GM18868 (cell line): Measurements from ENCODE around the gene FAM20B.
A peak's percentile ranks its signal among the peaks of the same experiment; 100 is the strongest.
"Not testable (repeated sequence)": the region's sequence is repeated elsewhere in the genome, so short reads cannot be mapped to it uniquely, and the experiment has no call there.

Source experiments
- ATAC-seq: cut with Tn5 transposase; IDR thresholded peaks from one replicate; pipeline ENCODE4 v1.9.1; 2021; ENCODE audit warnings: mild to moderate bottlenecking, moderate library complexity; ENCODE audit not compliant: unreplicated experiment

FAM20B gene, protein sequence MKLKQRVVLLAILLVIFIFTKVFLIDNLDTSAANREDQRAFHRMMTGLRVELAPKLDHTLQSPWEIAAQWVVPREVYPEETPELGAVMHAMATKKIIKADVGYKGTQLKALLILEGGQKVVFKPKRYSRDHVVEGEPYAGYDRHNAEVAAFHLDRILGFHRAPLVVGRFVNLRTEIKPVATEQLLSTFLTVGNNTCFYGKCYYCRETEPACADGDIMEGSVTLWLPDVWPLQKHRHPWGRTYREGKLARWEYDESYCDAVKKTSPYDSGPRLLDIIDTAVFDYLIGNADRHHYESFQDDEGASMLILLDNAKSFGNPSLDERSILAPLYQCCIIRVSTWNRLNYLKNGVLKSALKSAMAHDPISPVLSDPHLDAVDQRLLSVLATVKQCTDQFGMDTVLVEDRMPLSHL

DNA sequence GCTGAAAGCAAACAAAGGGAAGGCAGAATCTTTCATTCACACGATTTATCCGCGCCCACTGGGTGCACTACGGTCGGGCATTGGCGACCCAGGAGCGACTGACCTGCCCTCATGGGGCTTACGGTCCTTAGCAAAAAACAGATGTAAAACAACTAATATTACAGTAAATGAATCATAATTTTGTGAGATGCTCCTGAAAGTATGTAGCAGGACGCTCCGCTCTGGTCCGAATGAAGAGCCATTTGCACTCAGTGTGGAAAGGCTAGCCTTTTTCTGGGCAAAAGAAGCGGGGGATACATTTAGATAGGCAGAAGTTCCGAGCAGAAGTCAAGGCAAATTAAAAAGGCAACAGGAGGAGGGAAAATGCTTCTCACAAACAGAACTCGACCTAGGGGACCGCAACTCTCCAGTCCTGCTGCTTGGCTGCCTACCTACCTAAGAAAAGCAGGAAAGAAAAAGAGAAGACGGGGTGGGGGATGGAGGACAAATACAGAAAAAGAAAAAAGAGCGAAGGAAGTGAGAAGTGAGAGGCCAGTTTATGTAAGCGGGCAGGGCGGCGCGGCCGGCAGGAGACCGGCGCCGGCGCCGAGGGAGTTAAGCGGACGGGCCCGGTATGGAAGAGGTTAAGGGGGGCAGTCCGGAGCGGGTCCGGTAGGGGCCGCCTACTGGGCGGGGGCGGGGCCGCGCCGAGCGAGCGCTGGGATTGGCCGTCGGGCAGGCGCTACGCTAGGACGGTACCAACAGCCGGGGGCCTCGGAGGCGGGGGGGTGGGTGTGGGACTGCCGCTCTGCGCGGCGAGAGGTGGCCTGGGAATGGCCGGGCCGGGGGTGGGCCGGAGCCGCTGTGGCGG, at the start of gene FAM20B:
Gene FAM20B (plus strand): TSS at position 770 of the 850 bp plus-strand sequence. CDS start 17,954 bp downstream, outside the sequence.
- peak; percentile 80 for ATAC-seq

DNA sequence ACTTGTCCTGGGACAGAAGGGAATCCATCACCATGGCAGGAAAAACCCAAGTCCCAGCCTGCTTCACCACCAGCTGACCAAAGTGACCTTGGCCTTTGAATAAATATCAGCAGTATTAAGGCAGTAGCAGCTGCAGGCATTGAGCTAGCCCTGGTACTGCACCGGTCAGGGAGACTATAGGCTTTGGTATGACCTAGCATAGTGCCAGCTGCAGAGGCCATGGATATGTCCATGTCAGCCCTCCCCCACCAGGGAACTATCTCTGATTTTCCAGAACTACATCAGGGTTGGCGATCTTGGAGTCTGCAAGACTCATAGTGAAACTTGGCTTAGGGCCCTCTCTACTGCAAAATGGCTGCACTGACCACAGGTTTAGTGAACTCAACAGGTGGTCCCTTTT, 49.2 kb upstream of the FAM20B start:
- no peak for ATAC-seq

DNA sequence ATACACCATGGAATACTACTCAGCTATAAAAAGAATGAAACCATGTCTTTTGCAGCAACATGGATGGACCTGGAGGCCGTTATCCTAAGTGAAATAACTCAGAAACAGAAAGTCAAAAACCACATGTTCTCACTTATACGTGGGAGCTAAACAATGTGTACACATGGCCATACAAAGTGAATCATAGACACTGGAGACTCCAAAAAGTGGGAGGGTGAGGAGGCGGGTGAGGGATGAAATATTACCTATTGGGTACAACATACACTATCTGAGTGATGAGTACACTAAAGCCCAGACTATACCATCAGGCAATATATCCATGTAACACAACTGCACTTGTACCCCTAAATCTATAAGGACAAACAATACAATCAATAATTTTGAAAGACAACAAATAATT, 39.5 kb upstream of the FAM20B start:
- no peak for ATAC-seq

DNA sequence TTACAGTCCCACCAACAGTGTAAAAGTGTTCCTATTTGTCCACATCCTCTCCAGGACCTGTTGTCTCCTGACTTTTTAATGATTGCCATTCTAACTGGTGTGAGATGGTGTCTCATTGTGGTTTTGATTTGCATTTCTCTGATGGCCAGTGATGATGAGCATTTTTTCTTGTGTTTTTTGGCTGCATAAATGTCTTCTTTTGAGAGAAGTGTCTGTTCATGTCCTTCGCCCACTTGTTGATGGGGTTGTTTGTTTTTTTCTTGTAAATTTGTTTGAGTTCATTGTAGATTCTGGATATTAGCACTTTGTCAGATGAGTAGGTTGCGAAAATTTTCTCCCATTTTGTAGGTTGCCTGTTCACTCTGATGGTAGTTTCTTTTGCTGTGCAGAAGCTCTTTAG, 37.5 kb upstream of the FAM20B start:
- ATAC-seq = not testable (repeated sequence)

DNA sequence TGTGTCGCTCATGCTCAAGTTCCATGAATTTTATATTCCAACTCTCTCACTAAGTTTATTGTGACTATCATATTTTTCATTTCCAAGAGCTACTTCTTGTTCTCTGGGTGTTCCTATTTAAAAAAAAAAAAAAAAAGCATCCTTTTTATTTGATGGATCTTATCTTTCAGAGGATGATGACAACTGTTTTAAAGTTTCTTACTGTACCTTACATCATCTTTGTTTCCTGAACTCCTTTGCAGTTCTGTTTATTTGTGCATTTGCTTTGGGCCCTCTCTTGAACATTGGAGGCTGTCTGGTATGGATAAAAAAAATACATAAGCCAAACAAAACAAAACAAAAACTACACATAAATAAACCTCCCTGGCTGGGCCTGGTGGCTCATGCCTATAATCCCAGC, 32.1 kb upstream of the FAM20B start:
- no peak for ATAC-seq

DNA sequence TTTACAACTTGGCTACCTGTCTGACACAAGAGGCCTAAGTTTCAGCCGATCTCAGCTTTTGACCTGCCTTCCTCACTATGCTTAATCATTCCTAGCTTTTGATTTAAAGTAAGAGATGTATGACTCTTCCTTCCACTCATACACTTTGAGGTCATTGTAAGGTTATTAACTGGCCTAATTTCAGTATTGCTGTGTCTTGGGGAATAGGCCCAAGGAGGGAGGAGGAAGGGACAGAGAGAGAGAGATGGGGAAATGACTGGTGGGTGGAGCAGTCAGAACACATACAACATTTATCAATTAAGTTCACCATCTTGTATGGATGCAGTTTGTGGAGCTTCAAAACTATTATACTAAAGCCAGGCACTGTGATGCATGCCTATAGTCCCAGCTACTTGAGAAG, 28.3 kb upstream of the FAM20B start:
- no peak for ATAC-seq

DNA sequence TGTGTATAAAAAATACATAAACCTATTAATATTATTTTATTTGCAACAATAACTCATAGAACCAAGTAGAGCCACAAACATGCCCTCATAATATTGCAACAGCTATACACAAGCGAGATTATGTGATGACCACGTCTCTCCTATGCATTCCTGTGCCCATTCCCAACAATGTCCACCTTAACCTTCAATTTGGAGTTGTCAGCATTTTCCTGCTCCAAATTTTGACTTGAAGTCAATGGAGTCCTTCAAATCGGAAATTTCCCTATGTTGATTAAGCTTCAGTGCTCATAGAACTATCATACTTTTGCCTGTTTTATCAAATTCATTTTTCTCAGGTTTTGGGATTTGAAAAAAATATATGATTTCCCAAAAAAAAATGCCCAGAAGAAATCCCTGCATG, 27.4 kb upstream of the FAM20B start:
- no peak for ATAC-seq

DNA sequence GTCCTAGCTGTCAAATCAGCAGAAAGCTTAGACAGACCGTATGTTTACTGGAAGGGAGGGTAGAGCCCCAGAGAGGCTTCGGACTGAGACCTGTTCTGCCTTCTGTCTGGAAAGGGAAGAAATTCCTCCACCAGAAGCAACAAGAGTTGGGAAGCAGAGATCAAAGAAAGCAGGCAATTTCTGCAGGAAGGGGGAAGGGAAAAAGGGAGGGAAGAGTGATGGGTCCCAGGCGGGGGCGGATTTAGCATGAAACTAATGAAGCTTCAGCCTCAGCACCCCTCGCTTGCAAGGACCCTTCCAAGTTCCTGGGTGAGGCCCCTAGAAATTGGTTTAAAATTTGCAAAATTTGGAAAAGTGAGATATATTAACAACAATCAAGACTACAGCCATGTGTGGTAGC, 26.6 kb upstream of the FAM20B start:
- ATAC-seq = no peak

DNA sequence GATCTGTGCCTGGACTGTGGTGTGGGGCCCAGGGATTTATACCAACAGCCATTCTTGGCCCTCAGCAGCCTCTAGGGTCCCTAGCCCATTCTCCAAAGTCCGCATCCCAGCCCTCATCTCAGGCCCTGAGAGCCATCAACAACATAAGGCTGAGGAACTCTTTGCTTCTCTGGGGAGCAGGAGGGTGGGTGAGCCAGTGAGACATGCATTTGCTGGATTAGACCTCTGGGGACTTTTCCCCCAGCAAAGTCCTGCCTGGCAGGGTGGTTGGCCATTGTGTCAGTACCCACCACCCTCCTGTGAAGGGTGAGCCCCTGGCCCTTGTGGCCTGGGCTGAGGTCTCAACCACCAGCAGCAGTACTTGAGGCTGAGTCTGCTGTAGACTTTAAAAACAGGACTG, 24.2 kb upstream of the FAM20B start:
- no peak for ATAC-seq

DNA sequence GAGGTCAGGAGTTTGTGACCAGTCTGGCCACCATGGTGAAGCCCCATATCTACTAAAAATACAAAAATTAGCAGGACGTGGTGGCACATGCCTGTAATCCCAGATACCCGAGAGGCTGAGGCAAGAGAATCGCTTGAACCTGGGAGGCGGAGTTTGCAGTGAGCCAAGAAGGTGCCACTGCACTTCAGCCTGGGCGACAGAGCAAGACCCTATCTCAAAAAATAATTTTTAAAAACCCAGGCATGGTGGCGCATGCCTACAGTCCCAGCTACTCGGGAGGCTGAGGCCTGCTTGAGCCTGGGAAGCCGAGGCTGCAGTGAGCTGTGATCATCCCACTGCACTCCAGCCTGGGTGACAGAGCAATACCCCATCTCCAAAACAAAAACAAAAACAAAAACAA, 23.6 kb upstream of the FAM20B start:
- not testable (repeated sequence) for ATAC-seq

DNA sequence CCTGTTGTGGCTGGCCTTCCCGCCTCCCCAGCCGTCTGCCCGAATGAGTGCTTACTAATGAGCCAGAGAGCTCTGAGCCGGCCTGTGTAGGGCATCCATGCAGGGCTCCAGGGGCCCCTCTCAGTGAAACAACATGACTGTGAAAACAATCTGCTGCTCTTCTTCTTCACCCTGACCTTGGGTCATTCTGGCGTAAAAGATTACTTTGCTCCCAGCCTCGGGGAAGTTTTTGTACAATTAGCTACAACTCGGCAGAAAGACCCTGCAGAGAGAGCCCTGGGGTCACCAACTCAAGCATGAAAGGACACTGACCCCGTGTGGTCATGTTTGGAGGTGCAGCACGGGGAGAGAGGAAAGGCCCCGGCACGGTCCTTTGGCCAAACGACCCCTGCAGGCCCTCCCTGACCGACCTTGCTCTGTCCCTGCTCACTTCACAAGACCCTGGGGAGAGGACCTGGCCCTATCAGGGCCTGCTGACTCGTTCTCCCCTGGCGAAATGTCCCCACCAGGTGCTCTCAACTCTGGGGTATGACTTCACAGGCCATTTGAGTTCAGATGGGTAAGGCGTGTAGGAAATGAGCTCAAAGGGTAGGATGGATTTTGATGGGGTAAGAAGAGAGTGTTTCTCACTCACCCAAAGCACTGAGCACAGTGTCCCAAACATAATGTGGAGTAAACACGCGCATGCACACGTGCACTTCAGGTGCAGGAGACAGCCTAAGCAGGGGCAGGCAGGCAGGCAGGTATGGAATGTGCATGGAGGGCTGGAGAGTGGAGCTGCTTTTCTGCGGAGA, 22.9 kb upstream of the FAM20B start:
- peak; percentile 82 for ATAC-seq

DNA sequence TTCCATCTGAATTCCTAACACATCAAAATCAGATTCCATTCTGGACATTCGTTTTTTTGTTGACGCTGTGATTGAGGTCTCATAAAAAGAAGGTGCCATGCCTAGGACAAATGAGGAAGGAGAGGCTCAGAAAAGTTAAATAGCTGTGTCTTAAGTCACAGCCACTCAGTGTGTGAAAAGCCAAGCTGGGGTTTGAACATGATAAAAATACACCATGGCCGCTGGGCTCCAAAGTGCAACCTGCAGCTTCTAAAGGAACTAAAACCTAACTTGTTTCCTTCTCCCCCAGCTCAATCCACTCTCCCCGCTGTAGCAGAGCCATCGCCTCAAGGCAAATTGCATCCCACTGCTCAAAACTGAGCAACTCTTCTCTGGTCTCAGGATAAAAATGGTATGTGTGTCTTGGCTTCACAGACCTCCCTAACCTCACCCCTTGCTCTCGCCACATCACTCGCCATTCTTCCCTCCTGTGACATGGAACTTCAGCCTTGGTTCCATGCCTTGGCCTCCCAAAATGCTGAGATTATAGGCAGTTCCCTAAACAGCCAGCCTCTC, 22.1 kb upstream of the FAM20B start:
- no peak for ATAC-seq

DNA sequence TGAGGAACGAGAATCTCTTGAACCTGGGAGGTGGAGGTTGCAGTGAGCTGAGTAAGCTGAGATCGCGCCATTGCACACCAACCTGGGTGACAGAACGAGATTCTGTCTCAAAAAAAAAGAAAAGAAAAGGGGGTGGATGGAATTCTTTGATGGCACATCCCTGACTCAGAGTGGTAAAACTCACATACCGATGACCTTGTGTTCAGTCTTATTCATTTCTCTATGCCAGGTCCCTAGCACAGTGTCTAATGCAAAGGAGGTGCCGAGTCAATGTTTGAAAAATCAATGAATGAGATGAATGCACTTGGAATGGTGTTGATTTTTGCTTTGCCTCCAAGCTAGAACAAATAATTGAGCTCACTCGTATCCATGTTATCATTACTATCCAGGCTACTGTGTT, 18.5 kb upstream of the FAM20B start:
- no peak for ATAC-seq

DNA sequence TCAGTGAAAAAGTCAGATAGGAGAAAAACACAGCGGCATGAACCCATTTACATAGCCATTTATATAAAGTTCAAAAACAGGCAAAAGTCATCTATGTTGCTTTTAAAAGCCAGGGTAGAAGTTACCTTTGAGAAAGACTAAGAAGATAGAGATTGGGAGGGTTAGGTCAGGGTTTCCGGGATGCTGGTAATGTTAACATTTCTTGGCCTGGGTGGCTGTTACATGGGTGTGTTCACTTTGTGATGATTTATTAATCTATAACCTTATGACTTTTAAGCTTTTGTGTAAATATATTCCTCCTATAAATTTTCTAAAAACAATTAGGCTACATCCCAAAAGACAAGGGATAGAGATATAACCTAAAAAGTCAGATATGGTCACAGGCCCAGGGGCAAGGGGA, 15.0 kb upstream of the FAM20B start:
- no peak for ATAC-seq

DNA sequence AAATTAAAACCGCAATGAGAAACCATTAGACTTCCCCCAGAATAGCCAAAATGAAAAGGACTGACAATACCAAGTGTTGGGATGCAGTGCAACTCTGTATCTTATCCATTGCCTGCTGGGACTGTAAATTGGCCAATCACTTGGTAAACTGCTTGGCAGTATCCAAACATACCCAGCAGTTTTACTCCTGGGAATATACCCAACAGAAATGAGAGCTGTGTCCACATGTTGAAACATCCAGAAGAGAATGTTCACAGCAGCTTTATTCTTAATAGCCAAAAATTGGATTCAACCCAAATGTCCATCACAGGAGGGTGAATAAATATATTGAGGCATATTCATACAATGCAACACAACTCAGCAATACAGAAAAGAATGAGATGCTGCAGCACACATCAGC, 13.7 kb upstream of the FAM20B start:
- no peak for ATAC-seq

DNA sequence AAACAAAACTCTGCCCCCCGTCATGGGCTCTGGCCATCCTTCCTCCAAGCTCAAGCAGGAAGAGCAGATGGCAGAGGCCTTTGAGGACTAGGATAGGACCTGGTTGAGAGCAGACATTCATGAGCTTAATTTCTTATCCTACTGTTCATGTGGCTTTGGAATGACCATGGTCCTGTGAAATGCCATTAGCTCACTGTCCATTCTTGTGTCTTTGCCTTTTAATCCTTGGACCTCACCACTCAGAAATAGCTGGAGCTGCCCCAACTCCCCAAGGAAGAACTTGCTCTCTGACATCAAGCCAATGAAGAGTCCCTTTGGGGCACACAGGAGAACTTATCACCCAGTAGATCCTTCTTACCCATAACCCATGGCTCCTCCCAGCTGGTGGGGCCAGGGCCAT, 11.6 kb upstream of the FAM20B start:
- ATAC-seq = no peak

DNA sequence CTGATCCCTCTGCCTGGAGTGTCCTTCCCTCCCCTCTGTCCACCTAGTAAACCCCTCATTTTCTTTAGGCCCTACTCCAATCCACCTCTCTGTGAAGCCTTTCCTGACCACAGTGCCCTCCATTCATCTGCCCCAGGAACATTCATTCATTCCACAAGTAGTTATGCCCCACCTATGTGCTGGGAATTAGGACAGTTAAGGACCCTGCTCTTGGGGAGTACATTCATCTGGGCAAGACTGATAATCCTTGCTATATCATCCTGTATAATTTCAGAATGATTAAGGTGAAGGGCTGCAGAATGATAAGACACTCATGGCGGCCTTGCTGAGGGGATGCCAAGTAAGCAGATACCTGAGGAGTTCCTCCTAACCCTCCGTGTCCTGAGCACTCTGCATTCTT, 10.3 kb upstream of the FAM20B start:
- ATAC-seq = no peak

DNA sequence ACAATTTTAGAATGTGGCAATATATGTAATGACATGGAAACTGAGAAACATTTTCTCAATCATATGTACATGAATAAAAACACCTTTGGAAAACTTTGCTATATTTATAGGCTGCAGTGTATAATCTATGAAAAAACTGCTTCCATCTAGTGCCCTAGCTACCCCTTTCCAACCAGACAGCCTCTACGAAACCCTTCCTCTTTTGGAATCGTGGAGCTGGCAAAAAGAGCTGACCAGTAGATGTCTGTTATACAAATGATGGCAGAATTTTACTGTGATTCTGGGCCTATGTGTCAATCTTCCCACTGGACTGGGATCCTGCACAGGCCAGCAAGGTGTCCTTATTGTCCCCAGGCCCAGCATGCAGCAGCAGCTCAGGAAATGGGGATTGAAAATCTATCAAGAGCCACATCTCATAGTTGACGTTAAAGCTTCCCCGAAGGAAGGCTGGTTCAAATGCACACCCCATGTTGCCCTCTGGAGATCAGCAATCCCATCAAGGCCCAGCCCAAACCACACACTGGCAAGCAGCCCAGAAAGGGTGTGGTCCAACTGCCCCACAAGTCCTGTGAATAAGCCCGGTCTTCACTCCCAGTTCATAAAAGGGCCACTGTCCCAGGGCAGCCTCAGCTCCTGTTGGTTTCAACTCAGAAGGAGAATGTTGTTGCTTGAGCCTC, 8.8 kb upstream of the FAM20B start:
- no peak for ATAC-seq

DNA sequence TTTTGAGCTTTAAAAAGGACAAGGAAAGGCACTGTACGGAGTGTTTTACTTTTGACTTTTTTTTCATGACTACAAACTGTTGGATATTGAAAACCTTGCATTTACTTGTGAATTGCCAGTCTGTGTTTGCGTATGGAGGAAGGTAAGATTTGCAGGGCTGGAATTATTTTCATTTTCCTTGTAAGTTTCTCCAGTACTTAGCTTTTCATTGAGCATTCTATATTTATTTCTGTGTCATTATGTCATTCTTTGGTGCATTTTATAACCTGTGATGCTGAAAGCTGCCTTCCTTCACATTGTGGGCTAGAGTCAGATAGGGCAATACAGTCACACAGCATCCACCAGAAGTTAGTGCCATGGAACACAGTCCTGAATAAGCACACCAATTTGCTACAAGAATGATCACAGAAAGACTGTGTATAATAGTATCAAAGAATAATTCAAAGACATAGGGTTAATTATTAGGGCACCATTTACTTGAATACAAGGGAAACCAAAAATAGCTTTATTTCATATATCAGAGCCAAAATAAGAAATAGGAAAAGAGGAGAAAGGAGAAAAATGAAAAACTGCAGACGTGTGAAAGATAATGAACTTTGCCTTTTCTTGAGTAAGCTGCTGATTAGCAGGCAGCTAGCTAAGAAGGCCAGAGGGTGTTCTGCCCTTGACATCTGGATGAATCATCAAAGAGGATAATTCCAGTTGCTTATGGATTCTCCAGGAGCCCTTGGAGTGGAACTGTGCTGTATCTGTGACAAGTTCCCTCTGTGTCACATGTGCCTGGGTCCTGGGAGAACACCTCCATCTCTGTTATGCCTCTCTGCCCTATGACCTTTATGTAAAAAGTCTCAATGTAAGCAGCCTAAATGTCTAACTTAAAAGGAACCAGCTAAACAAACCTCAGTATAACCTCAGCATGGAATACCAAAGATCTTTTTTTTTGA, 8.0 kb upstream of the FAM20B start:
- ATAC-seq = no peak
